Nephron (organoid): ENCODE measurements around the gene GLI3.

ENCODE experiments used
- H3K27ac Mint-ChIP-seq, 3 experiments: 2 replicates each; pipeline ENCODE4 v1.8.0; 2020; ENCODE audit warnings: mixed read lengths in 3 of 3, mild to moderate bottlenecking in 2 of 3, moderate library complexity in 1 of 3
- H3K27me3 Mint-ChIP-seq: 2 replicates; pipeline ENCODE4 v1.8.0; 2021; ENCODE audit warnings: low read depth, mild to moderate bottlenecking, moderate library complexity, mixed read lengths
- H3K36me3 Mint-ChIP-seq: 2 replicates; pipeline ENCODE4 v1.8.0; 2020; ENCODE audit warnings: low read depth, mixed read lengths
- H3K4me1 Mint-ChIP-seq: 2 replicates; pipeline ENCODE4 v1.8.0; 2020; ENCODE audit warnings: mixed read lengths
- H3K4me3 Mint-ChIP-seq, 3 experiments: 2 replicates each; pipeline ENCODE4 v1.8.0; 2020; ENCODE audit warnings: mild to moderate bottlenecking in 3 of 3, mixed read lengths in 3 of 3, moderate library complexity in 2 of 3
- H3K9me3 Mint-ChIP-seq: 2 replicates; pipeline ENCODE4 v1.8.0; 2020; ENCODE audit warnings: mixed read lengths
- CTCF ChIP-seq, 3 experiments: fragments of 200-600 bp; sonication (generic); IDR thresholded peaks; one replicate each; pipeline ENCODE4 v1.5.0; 2021; ENCODE audit warnings: antibody characterized with exemption in 3 of 3; ENCODE audit not compliant: unreplicated experiment in 3 of 3

GLI3 gene

DNA sequence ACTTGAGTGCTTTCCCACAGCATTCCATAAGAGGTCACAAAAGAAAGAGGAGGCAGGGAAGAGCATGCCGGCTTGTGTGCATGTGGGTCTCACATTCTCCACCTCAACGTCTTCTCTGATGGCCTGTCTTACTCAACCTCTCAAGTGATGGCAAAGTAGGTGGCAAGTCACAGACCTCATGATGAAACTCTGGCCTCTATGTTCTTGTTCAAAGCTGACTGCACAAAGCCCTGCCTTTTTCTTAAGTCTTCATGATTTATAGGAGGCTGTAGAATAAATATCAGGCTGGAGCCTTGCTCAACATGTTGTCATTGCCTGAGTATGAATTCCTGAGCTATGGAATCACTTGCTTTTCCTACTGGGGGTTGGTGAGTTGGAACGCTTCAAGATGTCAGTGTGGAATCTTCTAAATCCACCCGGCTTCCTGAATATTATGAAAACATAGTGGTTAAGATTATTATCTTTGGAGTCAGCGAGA is 320.5 kb downstream of the GLI3 start:
- Mint-ChIP-seq H3K36me3 (no peaks in the 10 kb centered on the region), H3K4me1 (peaks cover 11% of the 10 kb centered on the region), H3K9me3 (no peaks in the 10 kb centered on the region), H3K27me3 (no peaks in the 10 kb centered on the region), H3K4me3 (no peak overlapping the region), H3K27ac (peak overlapping the region; percentile 1 to 92 (median 37))
- TF ChIP-seq CTCF (IDR thresholded peaks at IDR 0.05; ENCODE audit: unreplicated experiment in 3 of 3): no peak

DNA sequence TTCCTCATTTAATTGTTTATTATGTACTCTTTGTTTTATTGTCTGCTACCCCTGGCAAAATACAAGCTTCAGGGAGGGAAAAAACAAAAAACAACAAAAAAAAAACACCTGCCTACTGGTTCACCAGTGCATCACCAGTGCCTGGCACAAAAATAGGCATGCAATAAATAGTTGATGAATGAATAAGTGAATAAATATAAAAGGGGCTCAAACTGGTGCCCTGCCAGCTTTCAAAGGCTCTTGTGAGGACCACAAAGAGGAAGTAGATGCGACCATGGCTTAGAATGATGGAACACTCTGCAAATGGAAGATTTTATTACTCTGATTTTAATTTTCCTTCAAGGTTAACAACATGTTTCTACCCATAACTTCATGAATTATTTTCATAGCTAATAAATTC is 321.1 kb downstream of the GLI3 start:
- Mint-ChIP-seq H3K9me3 (no peaks in the 10 kb centered on the region), H3K4me3 (no peak overlapping the region), H3K27ac (no peak overlapping the region), H3K36me3 (no peaks in the 10 kb centered on the region), H3K27me3 (no peaks in the 10 kb centered on the region), H3K4me1 (peaks cover 11% of the 10 kb centered on the region)
- no peak for TF ChIP-seq CTCF (IDR thresholded peaks at IDR 0.05; ENCODE audit: unreplicated experiment in 3 of 3)

GRCh38 chr7:41912851-41913567 is 324.0 kb downstream of the GLI3 start:
- H3K36me3 Mint-ChIP-seq: no peaks in the 10 kb centered on the region
- no peak overlapping the region for H3K27ac Mint-ChIP-seq
- no peak overlapping the region for H3K4me3 Mint-ChIP-seq
- H3K4me1 Mint-ChIP-seq: peaks cover 11% of the 10 kb centered on the region
- H3K9me3 Mint-ChIP-seq: peaks cover 10% of the 10 kb centered on the region
- H3K27me3 Mint-ChIP-seq: no peaks in the 10 kb centered on the region
- no peak for TF ChIP-seq CTCF (IDR thresholded peaks at IDR 0.05; ENCODE audit: unreplicated experiment in 3 of 3)

DNA sequence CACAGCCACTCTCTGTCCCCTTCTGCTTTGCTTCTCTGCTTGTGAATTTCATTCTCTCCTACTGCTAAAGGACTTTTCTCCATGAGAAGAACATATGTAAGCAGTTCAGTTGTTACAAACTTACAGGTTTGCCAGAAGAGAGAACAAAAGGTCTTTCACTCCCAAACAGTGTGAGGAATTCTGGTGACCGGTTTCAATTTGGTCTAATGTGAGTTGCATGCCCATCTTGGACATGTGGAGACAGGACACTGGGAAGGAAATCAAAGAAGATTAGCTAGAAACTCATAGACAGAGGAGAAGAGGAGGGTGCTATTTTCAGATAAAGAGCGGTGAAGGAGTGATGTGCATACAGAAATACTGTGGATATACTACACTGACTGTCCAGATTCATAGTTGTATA is 324.6 kb downstream of the GLI3 start:
- TF ChIP-seq CTCF (IDR thresholded peaks at IDR 0.05; ENCODE audit: unreplicated experiment in 3 of 3): no peak
- H3K4me3 Mint-ChIP-seq: no peak overlapping the region
- H3K27ac Mint-ChIP-seq: no peak overlapping the region
- peaks cover 11% of the 10 kb centered on the region for H3K4me1 Mint-ChIP-seq
- H3K27me3 Mint-ChIP-seq: no peaks in the 10 kb centered on the region
- H3K36me3 Mint-ChIP-seq: no peaks in the 10 kb centered on the region
- H3K9me3 Mint-ChIP-seq: peaks cover 10% of the 10 kb centered on the region

- no peaks in the 10 kb centered on the region for H3K36me3 Mint-ChIP-seq
- H3K4me1 Mint-ChIP-seq: peaks cover 11% of the 10 kb centered on the region
- H3K27me3 Mint-ChIP-seq: no peaks in the 10 kb centered on the region
- no peak overlapping the region for H3K4me3 Mint-ChIP-seq
- H3K27ac Mint-ChIP-seq: no peak overlapping the region
- no peak for TF ChIP-seq CTCF (IDR thresholded peaks at IDR 0.05; ENCODE audit: unreplicated experiment in 3 of 3)
- H3K9me3 Mint-ChIP-seq: peaks cover 10% of the 10 kb centered on the region
Measured at GRCh38 chr7:41911792-41912191, 325.2 kb downstream of the GLI3 start.
